Right lung (tissue), 5 donors: Measurements from ENCODE around the gene PPAT. TPM values are rescaled to one million over a fixed set of nuclear protein-coding genes. Genes with fewer than 3 reads are reported as not detected.
"Not testable (repeated sequence)": the region's sequence is repeated elsewhere in the genome, so short reads cannot be mapped to it uniquely, and the experiment has no call there.

Experiments used
- DNase-seq, 2 donors: peaks; one replicate each; pipeline ENCODE4 v3.0.0-alpha.2; 2013
- polyA plus RNA-seq, 5 donors: library from polyadenylated mRNA; unstranded; fragments of 120-200 nt; gene quantifications; one replicate each; pipeline versions ENCODE4 v1.2.1 to v1.2.3, GENCODE V29; 2013; ENCODE audit warnings: inconsistent platforms in 1 of 5, low replicate concordance in 1 of 5; ENCODE audit not compliant: insufficient read length in 5 of 5, insufficient read depth in 1 of 5

Gene PPAT
- polyA plus RNA-seq, 5 donors: 18.1 to 31.3 (median 23.1) TPM

DNA sequence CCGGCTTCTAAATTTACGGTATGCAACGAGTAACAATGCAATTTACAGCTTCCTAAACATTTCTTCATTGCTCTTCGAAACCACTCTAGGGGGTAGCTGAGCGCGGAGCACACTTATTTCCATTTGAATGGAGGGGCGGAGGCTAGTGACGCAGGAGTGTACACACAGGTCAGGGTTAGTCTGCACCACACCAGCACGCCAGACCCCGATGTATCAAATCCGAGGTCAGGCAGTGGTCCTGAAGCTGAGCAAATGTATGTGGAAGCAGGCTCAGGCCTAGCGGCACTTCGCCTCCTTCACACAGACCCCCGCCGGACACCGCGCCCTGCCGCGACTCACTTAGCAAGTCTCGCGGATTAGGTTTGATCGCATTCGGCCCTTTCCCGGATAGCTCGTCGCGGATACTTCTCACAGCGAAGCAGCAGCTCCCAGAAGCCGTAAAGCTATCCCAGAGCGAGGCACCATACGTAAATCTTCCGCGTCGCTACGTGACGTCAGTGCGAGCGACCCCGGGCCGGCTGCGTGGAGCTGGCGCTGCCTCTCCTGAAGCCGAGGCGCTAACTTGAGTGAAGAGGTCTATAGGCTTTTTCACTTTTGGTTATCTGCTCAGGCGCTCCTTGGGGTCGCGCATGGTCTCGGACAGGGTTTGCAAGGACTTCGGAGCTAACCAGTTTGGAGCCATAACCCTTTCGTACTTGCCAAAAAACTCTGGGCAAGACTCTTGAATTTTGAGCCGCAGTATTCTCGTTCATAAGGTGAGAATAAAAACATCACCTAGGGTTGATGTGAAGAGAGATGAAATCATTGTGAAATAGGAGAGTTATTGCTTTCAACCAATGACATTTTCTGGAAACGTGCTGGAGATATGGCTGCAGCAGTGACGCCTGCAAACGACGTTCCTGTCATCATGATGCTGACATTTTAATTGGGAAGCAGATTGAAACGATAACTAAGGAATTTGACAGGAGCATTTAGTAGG, 48.1 kb downstream of the PPAT start, which contains the start of gene AASDH:
Gene AASDH, minus strand, starts transcription at position 469 of the 979 bp plus-strand sequence. CDS start 3,192 bp downstream, outside the sequence.
- peak; percentile 97 for DNase-seq

- DNase-seq: no peak
These were observed 49.3 kb downstream of the PPAT start for GRCh38 chr4:56386091-56386490.

GRCh38 chr4:56375458-56375857, 60.0 kb downstream of the PPAT start:
- DNase-seq: no peak

- no peak for DNase-seq
These were observed 60.5 kb downstream of the PPAT start for GRCh38 chr4:56374956-56375355.

DNA sequence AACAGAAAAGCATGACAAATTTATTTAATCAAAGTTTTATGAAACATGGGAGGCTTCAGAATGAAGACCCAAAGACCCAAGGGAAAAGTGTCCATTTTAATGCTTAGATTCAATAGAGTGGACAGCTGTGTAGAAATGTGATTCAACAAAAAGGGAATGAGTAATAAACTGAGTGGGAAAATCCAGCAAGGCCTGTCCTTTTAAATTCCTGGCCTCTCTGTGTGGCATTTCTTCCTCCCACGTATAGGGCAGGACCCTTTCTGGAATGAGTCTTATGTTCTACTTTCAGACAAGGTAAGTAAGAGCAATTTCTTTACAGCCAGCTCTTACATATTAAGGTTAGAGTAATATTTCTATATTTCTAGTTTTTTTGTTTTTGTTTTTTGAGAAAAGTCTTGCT, 62.6 kb downstream of the PPAT start:
- no peak for DNase-seq

GRCh38 chr4:56371426-56372220, 63.8 kb downstream of the PPAT start:
- no peak for DNase-seq

- DNase-seq: no peak
These were observed 65.0 kb downstream of the PPAT start for GRCh38 chr4:56370377-56370776.

- DNase-seq: not testable (repeated sequence)
These were observed 72.4 kb downstream of the PPAT start for GRCh38 chr4:56362981-56363380.

GRCh38 chr4:56360071-56360470, 75.3 kb downstream of the PPAT start:
- DNase-seq: no peak

GRCh38 chr4:56356650-56357049, 78.8 kb downstream of the PPAT start:
- DNase-seq: no peak

- DNase-seq: no peak
These were observed 86.8 kb downstream of the PPAT start for GRCh38 chr4:56348576-56348975.

DNA sequence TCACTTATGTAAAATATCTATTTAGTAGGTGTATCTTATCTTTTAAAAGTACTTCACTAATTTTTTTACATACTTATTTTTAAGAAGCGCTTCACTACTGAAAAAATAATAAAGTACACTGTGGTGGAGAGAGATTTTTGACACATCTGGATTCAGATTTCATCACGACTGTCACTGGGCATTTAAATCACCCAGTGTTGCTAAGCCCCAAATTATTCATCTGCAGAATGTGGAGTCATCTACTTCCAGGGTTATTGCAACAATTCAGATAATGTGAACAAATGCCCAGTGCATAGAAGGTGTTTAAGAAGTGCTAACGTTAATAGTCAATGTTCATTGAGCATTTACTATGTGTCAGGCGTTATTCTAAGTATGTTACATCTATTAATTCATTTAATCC, 90.0 kb downstream of the PPAT start:
- no peak for DNase-seq

Other genes starting within 250 kb of the PPAT start
- 10 to 100 TPM; 18.3 to 31.5 (median 28.9) TPM for gene AASDH, start 48.1 kb downstream of the PPAT start, polyA plus RNA-seq
- gene PAICS, start 645 bp upstream of the PPAT start, polyA plus RNA-seq: 100 to 1,000 TPM in 4 of 5 donors, 10 to 100 TPM in 1; 95.6 to 139 (median 130) TPM
- 100 to 1,000 TPM in 4 of 5 donors, 10 to 100 TPM in 1; 96.3 to 148 (median 128) TPM for gene SRP72, start 32.0 kb upstream of the PPAT start, polyA plus RNA-seq
- 1 to 10 TPM in 2 of 5 donors, under 1 TPM in 3; 0.37 to 1.2 (median 0.80) TPM for gene ARL9, start 70.2 kb upstream of the PPAT start, polyA plus RNA-seq
- gene HOPX, start 245.7 kb upstream of the PPAT start, polyA plus RNA-seq: 10 to 100 TPM; 29.8 to 46.2 (median 37.4) TPM